ENCODE data around the gene TOMT.

GRCh38 chr11:72058416-72059034 is 47.2 kb upstream of the TOMT start:
- no peak for TF ChIP-seq POLR2A (IDR thresholded peaks at IDR 0.05; ENCODE audit: low read length)
- TF ChIP-seq GATA1 (IDR thresholded peaks at IDR 0.05; ENCODE audit: low read depth, low read length): no peak

Measured in erythroblast (primary cell).